HG03280 (cell line): Measurements from ENCODE around the gene LMO1.

ENCODE experiments used
- ATAC-seq: cut with Tn5 transposase; IDR thresholded peaks from one replicate; pipeline ENCODE4 v1.9.1; 2021; ENCODE audit warnings: mild to moderate bottlenecking, moderate library complexity; ENCODE audit not compliant: unreplicated experiment

LMO1 gene

GRCh38 chr11:8207080-8208000 lies 56.3 kb downstream of the LMO1 start:
- no peak for ATAC-seq

GRCh38 chr11:8206251-8207079 lies 57.2 kb downstream of the LMO1 start:
- no peak for ATAC-seq

- ATAC-seq: no peak
These were observed 58.1 kb downstream of the LMO1 start for GRCh38 chr11:8205566-8205965.

- no peak for ATAC-seq
These were observed 59.1 kb downstream of the LMO1 start for GRCh38 chr11:8204596-8204995.

- no peak for ATAC-seq
These were observed 59.7 kb downstream of the LMO1 start for GRCh38 chr11:8204025-8204424.

- no peak for ATAC-seq
These were observed 60.3 kb downstream of the LMO1 start for GRCh38 chr11:8203414-8203715.

GRCh38 chr11:8202516-8203413 lies 60.9 kb downstream of the LMO1 start:
- ATAC-seq: no peak

GRCh38 chr11:8201644-8202365 lies 61.9 kb downstream of the LMO1 start:
- ATAC-seq: peak; percentile 51

GRCh38 chr11:8199676-8200075 lies 64.0 kb downstream of the LMO1 start:
- ATAC-seq: no peak

GRCh38 chr11:8196749-8197148 lies 66.9 kb downstream of the LMO1 start:
- ATAC-seq: no peak

- ATAC-seq: no peak
These were observed 68.7 kb downstream of the LMO1 start for GRCh38 chr11:8194956-8195355.

GRCh38 chr11:8192896-8193209 lies 70.8 kb downstream of the LMO1 start:
- no peak for ATAC-seq

GRCh38 chr11:8192016-8192895 lies 71.4 kb downstream of the LMO1 start:
- ATAC-seq: peak; percentile 64

GRCh38 chr11:8190431-8190830 lies 73.2 kb downstream of the LMO1 start:
- ATAC-seq: no peak

GRCh38 chr11:8186429-8186828 lies 77.2 kb downstream of the LMO1 start:
- no peak for ATAC-seq

- ATAC-seq: no peak
These were observed 80.6 kb downstream of the LMO1 start for GRCh38 chr11:8183111-8183510.

- ATAC-seq: no peak
These were observed 83.2 kb downstream of the LMO1 start for GRCh38 chr11:8180469-8180868.

- ATAC-seq: no peak
These were observed 85.4 kb downstream of the LMO1 start for GRCh38 chr11:8178297-8178696.

GRCh38 chr11:8177136-8177535 lies 86.5 kb downstream of the LMO1 start:
- no peak for ATAC-seq
